Inferior parietal cortex (tissue), 1 donor: ENCODE data around the gene DPP4.

Experiments
- DNase-seq: peaks from one replicate; pipeline ENCODE4 v3.0.0-alpha.2; 2016; ENCODE audit errors: extremely low spot score

The DPP4 gene

DNA sequence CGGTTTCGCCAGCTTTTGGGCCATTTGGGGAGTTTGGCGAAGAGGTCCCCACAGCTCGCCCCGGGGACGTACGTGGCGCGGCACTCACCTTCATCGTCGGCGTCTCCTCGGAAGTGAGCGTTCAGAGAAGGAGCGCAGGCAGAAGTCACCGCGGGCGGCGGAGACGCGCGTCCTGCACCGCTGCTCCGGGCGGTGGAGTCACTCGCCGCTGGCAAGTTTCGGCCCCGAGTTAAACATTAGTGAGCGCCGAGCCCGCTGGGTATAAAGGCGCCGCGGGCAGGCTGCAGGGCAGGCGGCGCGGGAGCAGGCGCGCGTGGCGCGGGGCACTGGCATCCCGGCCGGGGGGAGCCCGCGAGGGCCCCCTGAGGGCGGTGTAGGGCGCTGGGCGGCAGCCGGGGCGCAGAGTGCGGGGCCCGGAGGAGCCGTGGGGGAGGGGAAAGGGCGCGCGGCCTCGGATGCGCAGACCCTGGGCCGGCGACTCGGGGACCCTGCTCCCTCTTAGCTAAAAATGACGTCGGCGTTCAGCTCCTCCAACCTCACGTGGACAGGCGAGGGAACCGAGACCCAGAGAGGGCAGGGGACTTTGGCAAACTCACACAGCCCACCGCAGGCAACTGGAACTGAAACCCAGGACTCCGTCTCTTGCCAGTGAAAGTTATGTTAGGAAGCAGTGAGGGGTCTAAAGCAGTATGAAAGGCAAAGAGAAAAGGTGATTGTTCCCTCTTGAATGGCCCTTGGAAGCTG is at the start of gene DPP4:
Gene DPP4, minus strand, starts transcription at position 328 of the 744 bp plus-strand sequence. Its CDS starts 234 bp downstream, at position 94.
- DNase-seq, result no peak

DNA sequence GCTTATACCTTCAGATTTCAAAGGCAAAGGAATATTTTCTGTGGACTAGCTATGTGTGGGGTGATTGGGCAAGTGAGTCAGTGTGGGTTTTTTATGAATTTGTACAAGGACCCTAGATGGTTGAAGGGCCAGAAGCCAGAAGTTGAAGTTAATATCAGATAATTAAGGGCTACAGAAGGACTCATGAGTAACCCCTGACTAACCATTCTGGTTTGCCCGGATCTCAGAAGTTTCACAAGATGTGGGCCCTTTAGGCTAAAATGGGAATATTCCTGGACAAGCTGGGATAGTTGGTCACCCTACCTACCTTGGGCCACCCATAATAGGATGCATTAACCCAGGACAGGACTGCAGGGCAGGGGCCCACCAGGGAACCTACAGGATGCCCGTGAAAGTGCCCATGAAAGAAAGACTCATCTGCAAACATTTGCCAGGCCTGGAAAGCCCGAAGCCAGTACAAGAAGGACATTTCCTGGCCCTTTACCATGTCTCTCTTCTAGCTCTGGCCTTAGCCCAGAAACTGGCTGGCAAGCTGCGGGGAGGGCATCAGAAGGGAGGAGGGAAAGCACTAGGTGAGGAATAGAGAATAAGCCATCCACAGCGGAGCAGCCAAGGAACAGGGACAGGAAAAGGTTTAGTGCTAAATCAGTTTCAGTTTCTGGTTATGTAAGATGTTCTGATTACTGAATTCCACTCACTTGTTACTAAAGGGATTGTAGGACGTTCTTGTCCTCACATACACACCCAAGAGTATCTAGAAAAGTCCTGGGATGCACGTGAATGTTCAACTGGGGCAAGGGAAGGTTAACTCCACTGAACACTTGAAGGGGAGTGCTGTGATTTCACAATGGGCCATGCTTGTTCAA is 44.4 kb upstream of the DPP4 start:
- DNase-seq, result peak; percentile 65

DNA sequence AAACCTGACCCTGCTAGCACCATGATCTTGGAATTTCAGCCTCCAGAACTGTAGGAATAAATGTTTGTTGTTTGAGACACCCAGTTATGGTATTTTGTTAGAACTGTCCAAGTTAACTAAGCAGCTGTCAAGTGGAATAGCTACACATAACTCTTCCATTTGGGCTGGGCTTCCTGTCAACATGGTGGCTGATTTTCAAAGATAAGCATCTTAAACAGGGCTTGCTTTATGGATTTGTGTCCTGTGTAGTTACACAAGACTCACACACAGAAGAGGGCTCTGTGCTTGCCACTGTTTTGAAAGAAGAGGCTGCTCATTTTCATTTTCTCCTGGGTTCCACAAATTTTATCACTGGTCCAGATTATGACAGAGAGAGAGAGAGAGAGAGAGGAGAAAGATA is 42.3 kb upstream of the DPP4 start:
- DNase-seq, result no peak

DNA sequence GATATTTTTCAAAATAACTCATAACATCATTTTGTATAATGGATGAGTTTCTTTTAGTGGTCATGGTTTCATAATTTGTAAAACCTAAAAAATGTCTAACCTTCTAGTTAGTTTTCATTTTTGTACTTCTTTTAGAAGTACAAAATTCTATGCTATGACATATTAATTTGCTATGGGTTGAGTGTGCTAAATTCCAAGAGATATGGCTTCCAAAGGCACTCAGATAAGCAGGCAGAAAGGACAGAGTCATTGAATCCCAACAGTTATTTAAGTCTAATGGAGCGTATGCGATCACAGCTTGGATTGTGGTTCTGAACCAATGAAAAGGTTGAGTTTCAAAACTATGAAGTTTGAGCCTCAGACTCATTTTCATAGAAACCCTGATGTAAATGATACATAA is 41.1 kb upstream of the DPP4 start:
- DNase-seq, result no peak

DNA sequence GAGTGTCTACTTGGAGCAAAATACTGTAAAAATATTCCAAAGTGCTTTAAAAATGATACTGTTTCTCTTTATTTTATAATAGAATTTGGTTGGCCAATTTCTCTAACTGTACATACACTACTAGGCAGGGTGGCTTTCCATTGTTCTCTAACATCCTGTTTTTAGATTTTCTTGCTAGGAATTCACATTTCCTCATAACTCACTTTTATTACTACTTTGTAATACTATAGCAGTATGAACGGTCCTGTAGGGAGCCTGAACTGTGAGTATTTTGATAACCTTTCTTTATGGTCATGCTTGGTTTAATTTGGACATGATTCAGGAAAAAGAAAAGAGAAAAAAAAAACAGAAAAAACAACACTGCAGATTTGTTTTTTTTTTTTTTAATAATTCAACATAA is 40.3 kb upstream of the DPP4 start:
- no peak for DNase-seq

DNA sequence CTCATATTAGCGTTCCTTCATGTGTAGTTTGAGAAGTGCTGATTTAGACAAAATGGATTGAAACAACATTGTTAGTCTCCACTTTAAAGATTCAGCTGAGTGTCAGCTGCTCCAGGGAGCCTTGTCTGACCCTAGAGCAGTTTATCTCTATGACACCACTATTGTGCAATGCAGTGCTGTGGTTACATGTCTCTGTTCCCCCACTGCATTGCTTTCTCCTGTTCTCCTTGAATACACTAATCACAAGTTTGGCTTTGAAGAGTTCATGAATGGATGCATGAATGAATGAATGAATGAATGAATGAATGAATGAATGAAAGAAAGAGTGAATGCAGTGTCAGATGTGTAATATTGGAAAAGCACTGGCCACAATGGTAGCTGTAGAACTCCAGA is 39.8 kb upstream of the DPP4 start:
- no peak for DNase-seq

DNA sequence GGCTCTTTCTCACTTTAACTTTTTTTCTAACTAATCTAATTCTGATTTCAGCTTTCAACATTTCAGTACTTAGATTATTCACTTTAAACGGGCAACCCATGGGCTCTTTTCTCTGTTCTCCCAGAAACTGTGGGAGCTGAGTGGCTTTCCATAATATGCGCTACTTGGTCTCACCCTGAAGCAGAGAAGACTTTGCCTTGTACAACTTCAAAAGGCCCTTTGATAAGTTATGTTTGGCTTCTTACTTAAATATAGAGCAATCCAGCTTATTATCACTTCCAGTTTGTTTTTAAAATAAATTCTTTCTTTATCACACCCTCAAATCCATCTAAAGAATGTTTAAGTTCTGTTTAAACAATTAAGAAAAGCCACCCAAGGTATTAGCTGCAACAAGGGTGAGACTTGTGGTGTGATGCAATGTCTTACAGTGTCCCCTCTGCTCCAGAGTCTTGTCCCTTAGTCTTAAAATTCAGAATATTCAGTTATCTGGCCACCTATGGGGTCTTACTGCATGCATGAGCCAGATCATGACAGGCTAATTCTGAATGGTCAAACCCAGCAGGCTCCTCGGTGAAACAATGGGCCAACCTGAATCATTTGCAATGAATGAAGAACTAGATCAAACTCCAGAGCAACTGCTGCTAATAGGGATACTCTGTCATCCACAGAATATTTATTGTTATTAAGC is 39.2 kb upstream of the DPP4 start:
- no peak for DNase-seq

DNA sequence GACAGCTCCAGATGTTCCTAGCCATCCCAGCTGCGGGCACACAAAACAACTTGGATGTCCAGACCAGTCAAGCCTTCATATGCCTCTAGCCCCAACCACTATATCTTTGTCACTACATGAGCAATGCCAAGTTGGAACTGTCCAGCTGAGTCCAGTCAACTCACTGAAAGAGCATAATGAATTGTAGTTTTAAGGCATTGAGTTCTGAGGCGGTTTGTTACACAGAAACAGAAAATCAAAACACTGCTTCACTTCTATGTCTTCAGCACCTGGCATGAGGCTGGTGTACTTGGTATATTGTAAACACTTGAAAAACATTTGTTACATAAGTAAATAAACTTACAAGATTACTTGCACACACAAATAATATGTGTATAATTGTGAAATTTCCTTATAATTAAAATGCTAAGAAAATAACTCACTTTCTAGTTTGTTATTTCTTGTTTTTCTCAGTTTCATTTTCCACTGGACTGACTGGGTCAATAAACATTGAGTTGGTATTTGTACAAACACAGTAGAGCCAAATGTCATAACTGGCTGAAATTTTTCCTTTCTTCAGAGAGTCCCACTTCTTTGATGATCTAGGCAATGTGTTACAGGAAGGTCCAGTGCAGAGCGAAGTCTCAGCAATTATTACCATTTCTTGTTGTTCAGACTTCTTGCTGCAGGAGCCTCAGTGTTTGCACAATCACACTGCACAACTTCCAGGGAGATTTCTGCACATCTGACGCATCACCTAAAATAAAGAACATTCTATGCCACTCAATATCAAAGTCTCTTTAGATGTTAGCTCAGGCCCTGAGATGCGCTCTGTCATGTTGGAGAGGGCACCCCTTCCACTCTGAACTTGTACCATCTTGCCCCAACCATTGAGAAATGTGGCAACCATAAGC is 38.2 kb upstream of the DPP4 start:
- DNase-seq, result no peak

DNA sequence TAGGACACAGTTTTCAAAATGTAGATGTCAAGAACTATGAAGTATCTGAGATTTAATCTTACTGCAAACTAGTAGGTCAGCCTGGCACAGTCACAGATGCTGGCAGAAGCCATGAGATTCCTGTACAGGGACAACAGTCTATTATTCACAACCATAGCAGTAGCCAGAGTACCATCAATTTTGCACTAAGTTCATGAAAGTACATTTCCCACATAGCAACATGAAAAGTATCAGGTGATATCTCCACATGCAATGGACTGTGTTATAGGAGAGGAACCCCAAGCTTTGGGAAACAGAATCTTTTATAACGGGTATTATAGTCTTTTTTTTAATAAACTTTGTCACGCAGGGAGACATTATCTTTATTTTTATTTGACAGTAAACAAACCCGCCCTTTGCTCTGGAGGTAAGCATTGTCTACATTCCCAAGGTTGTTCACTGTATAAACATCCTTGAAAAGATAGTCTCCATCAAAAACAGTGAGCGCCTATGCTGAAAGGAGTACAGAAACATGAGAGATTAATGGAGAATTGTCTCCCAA is 33.4 kb upstream of the DPP4 start:
- DNase-seq, result no peak

DNA sequence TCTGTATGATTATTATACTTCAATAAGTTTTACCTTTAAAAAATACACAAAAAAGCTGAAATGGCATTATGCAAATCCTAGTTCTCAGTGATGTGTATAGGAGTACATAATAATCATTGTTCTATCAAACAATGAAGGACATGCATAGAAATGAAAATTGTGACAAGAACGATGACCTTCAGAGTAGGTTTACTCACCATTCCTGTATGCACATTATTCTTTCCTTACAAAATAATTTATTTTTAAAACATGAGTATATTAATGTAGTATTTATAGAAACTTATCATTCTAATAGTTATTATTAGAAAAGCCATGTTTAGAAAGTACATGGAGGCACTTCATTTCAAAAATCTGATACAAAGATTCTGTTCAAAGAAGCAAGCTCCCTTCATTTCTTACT is 32.7 kb upstream of the DPP4 start:
- no peak for DNase-seq

DNA sequence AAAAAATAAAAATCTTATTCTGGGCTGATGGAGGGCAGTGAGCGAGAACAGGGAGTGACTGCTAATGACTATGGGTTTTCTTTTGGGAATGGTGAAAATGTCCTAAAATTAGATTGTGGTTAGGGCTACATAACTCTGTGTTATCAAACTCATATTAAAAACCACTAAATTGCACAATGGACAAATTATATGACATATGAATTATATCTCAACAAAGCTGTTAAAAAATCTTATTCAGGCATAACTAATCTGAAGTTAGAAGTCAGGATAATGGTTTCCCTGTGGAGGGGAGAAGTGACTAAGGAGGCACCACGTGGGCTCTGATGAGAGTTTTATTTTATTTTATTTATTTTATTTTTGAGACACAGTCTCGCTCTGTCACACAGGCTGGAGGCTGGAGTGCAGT is 32.1 kb upstream of the DPP4 start:
- DNase-seq, result no peak

DNA sequence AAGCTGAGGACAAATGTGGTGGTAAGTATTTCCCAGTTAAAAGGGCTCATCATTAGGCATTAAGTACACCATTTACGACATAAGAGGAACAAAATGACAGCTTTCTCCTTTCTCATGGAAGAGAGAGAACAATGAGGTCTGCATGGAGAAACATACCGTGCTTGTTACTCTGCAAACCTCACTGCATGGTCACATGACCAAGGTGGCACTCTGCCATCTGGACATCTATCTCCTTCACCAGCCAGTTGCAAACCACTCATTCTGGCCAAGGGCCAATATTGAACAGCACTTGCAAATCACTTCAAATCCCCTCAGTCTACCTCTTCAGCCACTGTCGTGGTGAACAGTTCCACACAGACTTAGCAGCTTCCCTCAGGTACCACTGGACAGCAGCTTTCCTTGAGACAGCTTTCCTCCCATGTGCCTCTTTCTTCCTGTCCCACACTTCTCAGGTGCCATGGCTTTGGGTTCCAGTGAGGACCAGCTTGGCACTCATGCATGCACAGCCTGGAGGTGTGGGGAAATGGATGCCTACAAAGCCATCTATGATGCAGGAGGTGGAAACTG is 29.5 kb upstream of the DPP4 start:
- DNase-seq, result no peak

DNA sequence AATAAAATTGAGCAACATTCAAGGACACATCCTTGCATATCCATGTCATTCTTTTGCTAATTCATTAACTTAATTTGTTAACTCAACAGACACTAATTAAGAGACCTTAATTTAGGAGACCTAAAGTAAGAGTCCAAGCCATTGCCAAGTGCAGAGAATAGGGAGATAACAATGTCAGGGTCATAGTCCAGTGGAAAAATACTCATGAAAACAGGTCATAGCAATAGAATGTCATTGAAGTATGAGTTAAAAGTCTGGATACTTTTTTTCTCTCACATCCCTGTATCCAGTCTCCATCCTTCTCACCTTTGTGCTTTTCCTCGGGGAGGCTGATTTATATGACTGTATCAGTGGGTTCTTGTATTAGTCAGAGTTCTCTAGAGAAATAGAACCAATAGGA is 26.6 kb upstream of the DPP4 start:
- no peak for DNase-seq

DNA sequence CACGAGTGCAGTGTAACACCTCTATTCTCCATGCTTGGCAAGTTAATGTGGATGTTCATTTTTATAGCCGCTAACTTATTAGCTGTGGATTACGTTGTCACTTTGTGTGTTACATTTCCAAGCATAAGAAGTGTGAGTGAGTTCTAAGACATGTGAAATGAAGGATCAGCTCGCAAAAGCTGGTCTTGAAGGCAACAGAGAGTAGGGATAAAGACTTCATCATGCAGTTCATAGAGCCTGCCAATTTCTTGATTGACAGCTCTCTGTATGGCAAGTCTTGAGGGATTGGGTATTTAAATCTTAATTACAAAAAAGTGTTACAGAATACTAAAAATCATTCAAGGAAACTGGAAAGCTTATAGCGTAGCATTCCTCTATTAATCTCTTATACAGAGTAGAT is 25.8 kb upstream of the DPP4 start:
- DNase-seq, result no peak

DNA sequence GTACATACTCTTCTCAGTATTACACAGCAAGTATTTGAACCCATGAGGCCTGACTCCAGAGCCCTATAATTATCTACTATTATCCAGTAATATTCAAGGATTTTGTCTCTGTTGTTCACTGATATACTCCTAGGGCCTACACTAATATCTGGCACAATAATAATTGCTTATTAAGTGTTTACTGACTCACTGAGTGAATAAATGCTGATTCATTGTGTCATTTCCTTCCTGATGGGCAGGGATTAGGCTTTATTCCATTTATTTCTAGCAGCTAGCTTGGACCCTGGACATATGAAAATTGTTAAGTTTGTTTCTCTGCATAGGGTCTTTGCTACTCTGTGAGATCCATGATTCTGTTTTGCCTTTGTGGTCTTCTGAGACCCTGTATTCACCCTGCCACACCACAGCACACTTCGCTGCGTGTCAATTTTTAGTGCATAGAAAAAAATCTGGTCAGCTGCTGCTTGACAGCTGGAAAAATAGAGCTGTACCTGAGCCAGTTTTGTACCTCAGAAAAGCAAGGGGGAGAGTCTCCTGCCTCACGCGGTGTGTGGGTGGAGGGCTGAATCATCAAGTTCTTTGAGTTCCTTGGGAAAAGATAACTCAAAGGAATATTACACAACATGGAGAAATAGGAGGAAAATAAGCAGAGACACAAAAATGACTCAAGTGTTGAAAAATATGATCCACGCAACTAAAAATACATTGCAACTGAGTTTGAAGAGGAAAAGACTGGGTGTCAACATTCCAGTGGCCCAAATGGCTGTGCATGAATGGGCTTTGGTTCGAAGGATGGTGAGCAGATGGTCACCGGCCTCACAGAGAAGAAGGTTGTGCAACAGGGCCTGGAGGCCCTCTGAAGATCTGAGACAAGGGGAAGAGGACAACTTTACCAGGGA is 18.9 kb upstream of the DPP4 start:
- peak; percentile 74 for DNase-seq

DNA sequence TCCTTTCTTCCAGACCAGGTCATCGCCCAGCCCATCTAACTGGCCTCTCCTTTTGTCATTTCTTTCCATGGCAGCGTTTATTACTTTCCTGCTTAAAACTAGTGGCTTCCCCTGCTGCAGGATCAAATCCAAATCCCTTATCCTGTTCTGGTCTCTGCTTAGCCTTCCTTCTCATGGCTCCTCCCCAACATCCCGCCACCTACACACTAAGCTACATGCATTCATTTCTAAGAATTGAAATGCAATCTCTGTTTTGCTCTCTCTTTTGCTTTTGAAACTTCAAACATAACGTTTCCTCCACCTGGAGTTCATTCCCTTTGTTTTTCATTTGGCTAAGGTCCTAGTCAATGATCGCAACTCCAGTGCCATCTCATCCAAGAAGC is 18.0 kb upstream of the DPP4 start:
- no peak for DNase-seq

DNA sequence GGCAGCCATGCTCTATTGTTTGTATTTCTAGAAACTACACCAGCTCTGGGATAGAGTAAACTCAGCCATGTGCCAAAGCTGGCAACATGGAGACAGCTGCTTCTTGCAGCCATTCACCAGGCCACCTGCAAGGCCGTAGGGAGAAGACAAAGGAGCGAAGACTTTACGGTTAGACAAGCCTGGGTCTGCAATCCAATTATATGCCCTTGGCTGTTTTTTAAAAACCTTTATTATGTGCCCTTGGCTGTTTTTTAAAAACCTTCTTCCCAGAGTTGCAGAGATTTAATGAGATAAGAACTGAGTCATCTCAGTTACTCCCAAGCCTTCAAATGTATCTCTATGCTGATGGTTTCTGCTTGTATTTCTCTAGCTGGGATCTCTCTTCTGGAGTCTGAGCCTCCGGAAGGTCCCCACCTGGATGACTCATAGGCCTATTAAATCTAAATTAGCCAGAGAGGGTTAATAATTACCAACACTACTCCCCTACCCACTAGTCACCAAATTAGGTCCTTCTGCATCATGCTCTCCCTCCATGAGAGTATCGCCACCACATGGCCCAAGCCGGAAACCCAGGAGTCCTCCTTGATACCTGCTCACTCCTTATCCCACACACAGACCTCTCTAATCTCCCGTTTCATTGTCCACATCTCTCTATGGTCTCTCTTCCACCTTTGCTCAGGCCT is 17.5 kb upstream of the DPP4 start:
- DNase-seq, result no peak

DNA sequence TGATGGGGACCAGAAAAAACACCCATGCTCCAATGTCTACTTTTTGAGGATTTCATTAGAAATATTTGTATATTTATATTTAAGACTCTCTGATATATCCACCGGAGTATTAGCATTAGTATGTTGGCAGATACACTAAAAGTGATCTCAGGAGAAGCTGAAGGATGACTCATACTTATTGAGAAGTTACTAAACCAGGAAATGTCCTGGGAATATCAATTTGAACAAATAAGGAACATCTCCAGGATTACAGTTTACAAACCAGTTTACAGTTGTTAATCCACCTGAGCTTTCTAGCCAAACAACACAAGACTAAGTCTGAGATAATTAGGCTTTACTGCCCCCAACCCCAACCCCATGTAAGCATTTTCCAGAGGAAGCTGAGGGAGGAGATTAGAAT is 16.1 kb upstream of the DPP4 start:
- no peak for DNase-seq

DNA sequence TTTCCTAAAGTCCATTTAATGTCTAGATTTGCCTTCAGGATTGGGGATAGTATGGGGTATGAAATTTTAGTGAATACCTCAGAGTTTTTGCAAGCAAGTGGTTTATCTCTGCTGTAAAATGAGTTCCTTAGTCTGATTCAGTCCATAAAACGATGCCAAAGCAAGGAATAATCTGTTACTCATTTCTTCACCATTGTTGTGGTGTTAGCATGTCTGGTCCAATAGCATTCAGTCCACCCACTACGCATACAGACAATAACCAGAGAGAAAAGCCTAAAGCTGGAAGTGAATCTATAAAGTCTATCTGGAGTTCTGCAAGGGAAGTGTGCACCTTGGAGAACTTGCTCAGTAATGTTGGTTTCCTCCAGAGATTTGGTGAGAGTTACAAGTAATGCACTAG is 12.9 kb upstream of the DPP4 start:
- no peak for DNase-seq
